Heart left ventricle (tissue), 16 donors: ENCODE data around the gene ROGDI. TPM values are rescaled to one million over a fixed set of nuclear protein-coding genes. Genes with fewer than 3 reads are reported as not detected.
A peak's percentile ranks its signal among the peaks of the same experiment; 100 is the strongest.

Experiments used
- ATAC-seq, 4 donors: fragments of 200-7000 bp; cut with Tn5 transposase; one replicate each; pipeline ENCODE4 v1.9.1; 2020 to 2022; ENCODE audit warnings: moderate library complexity in 4 of 4, mild to moderate bottlenecking in 3 of 4, moderate number of reproducible peaks in 1 of 4
- DNase-seq, 5 donors: peaks; one replicate each; pipeline ENCODE4 v3.0.0-alpha.2; 2020
- H3K27ac ChIP-seq, 12 donors: fragments of 200-600 bp; sonication (generic) in 4 of 12; one replicate each; pipeline versions ENCODE4 v1.5.0 to v1.8.0; 2016 to 2022; ENCODE audit warnings: mild to moderate bottlenecking in 2 of 12
- H3K27me3 ChIP-seq, 9 donors: fragments of 200-600 bp; sonication (generic) in 2 of 9; one replicate each; pipeline versions ENCODE4 v1.5.1 to v1.8.0; 2016 to 2022; ENCODE audit warnings: mild to moderate bottlenecking in 3 of 9
- H3K36me3 ChIP-seq, 9 donors: fragments of 200-600 bp; sonication (generic) in 2 of 9; one replicate each; pipeline versions ENCODE4 v1.5.0 to v1.8.0; 2018 to 2022; ENCODE audit warnings: mild to moderate bottlenecking in 2 of 9
- H3K4me1 ChIP-seq, 12 donors: fragments of 200-600 bp; sonication (generic) in 4 of 12; one replicate each; pipeline versions ENCODE4 v1.5.0 to v1.8.0; 2016 to 2022; ENCODE audit warnings: mild to moderate bottlenecking in 3 of 12
- H3K4me3 ChIP-seq, 12 donors: fragments of 200-600 bp; sonication (generic) in 4 of 12; one replicate each; pipeline versions ENCODE4 v1.5.0 to v1.8.0; 2017 to 2022; ENCODE audit warnings: mild to moderate bottlenecking in 9 of 12, moderate library complexity in 4 of 12
- H3K9me3 ChIP-seq, 12 donors: fragments of 200-600 bp; sonication (generic) in 4 of 12; one replicate each; pipeline versions ENCODE4 v1.5.0 to v1.8.0; 2016 to 2022; ENCODE audit warnings: mild to moderate bottlenecking in 1 of 12
- POLR2A ChIP-seq, 2 donors: fragments of 450-650 bp; IDR thresholded peaks; one replicate each; pipeline ENCODE4 v1.6.1; 2017; ENCODE audit warnings: antibody characterized with exemption in 2 of 2, mild to moderate bottlenecking in 2 of 2, moderate library complexity in 2 of 2
- WGBS, 4 donors: extraction: QIAGEN DNeasy Blood & Tissue Kit in 2 of 4; methylation state at CpG; one replicate each; pipeline versions ENCODE4 v1.1.5 to v1.1.7; 2013 to 2018; 5-methylcytosine and 5-hydroxymethylcytosine counted together
- intact Hi-C, 10 donors: fragments of 100-400 bp; cut with DNase I; formaldehyde crosslinking; loops; one replicate each; pipeline versions ENCODE4 v1.11.1 to v1.14.2; 2022
- polyA plus RNA-seq, 2 donors: library from polyadenylated mRNA; stranded (reverse); fragments of 200-250 nt; gene quantifications; one replicate each; pipeline ENCODE4 v1.2.3, GENCODE V29; 2013
- total RNA-seq, 9 donors: library from RNA; depleted of rRNA in 2 of 9; stranded (reverse); fragments of >200 nt in 2 of 9; fragmentation: NEBNext Ultra II Directional in 3 of 9; extraction: Animal tissue kit (Norgen Biotek cat#: 25700) in 3 of 9; gene quantifications; one replicate each; pipeline versions ENCODE4 v1.1.0 to v1.2.4, GENCODE V29; 2016 to 2023
- TF ChIP-seq, protein P1 (sequence below), 12 donors: fragments of 200-600 bp; sonication (generic) in 4 of 12; IDR thresholded peaks; one replicate each; pipeline versions ENCODE4 v1.5.0 to v1.8.0; 2018 to 2022; ENCODE audit warnings: antibody characterized with exemption in 12 of 12, mild to moderate bottlenecking in 5 of 12
- donor health status: ischemic (EF 13 %, LVEDD 7.1; RV severe dilation, severe dysfunction).
- donor health status: healthy with polysubstance abuse.
- donor health status: DM: no; HTN: yes; CAD: no.
- donor health status: DM: no; HTN: no; CAD: no.
- donor health status: ischemic (EF 25% LVEDD 6.9; RV normal size, moderate dysfunction).
- donor health status: ischemic (EF 25% LVEDD 5.7; RV mildly dilated, moderate dysfunction).
- donor health status: healthy.
- donor health status: DM: yes; HTN: yes; CAD: no.
- donor health status: ischemic (EF 35%, LVEDD 5.7; RV mildly dilated, moderate dysfunction).
- donor health status: nonischemic (EF 11% LVEDD 7.7; RV severe dilation, severe dysfunction).
- donor health status: DM: yes; HTN: yes; CAD: no.
- donor health status: PGD.
- donor health status: ischemic (EF 29% LVEDD 5.4; RV normal size, mild dysfunction).
- donor health status: nonischemic (EF 23%, LVEDD 6.1; RV moderate dilation, normal function).

The ROGDI gene
- total and polyA plus RNA-seq, 11 donors = 43.4 to 167 (median 95.0) TPM

DNA sequence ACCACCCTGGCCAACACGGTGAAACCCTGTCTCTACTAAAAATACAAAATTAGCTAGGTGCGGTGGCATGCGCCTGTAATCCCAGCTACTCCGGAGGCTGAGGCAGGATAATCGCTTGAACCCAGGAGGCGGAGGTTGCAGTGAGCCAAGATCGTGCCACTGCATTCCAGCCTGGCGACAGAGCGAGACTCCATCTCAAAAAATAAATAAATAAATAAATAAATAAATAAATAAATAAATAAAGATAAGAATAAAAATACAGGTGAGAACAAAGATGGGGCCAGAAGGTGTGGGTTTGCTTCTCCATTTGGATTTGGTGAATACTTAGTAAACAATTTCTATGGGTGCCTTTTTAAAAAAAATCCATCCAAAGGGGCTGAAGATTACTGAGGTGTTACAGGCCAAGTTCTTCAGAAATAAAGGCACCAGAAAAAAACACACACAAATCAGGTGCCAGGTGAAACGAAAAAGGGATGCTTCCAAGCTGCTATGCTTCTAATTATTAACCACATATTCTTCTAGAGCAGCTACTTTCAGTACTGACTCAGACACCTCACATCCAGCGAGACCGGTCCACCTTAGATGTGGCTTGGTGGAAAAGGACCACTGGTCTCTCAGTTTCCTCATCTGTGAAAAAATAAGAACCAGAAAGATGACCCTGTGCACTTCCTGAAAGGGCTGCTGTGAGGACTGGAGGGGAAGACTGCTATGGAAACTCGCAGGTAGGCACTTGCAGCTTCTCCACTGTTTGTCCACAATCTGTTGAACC is 35.5 kb upstream of the ROGDI start:
- peak overlapping the region in 2 of 12 donors; percentile 25 to 49 for H3K27ac ChIP-seq
- H3K36me3 ChIP-seq = peaks cover 3 to 99% (median 91%) of the 10 kb centered on the region in 9 donors

DNA sequence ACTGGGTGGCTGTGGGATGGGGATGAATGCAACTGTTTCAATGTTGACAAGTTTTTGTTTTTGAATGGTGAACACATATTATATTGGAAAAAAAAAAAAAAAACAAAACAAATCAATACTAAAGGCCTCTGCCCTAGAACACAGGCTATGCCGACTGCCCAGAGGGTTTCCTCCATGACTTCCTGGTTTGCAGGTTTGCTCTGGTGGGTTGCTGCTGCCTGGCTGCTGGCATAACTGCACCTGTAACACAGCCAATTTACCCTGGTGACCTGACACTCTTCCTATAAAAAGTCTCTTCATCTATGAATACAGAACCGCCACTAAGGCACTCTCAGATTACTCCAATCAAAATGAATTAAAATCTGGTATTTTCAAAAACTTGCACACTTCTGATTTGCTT is 34.3 kb upstream of the ROGDI start:
- intact Hi-C loops = no loop called here
- DNase-seq (no peak), ATAC-seq (peak in 1 of 4 donors; percentile 41)
- H3K9me3 ChIP-seq = no peaks in the 10 kb centered on the region
- 53 to 59% (median 56%) methylated on average over 2 of the region's 2 CpGs for WGBS, 4 donors
- peaks cover 5 to 99% (median 91%) of the 10 kb centered on the region in 9 donors for H3K36me3 ChIP-seq
- no peaks in the 10 kb centered on the region for H3K27me3 ChIP-seq
- H3K27ac ChIP-seq = peak overlapping the region in 4 of 12 donors; percentile 3 to 49 (median 31)
- H3K4me3 ChIP-seq = no peak overlapping the region
- peaks cover 0 to 24% (median 4%) of the 10 kb centered on the region in 12 donors for H3K4me1 ChIP-seq
- no peak for TF ChIP-seq POLR2A (IDR thresholded peaks at IDR 0.05)
- TF ChIP-seq, protein P1, sequence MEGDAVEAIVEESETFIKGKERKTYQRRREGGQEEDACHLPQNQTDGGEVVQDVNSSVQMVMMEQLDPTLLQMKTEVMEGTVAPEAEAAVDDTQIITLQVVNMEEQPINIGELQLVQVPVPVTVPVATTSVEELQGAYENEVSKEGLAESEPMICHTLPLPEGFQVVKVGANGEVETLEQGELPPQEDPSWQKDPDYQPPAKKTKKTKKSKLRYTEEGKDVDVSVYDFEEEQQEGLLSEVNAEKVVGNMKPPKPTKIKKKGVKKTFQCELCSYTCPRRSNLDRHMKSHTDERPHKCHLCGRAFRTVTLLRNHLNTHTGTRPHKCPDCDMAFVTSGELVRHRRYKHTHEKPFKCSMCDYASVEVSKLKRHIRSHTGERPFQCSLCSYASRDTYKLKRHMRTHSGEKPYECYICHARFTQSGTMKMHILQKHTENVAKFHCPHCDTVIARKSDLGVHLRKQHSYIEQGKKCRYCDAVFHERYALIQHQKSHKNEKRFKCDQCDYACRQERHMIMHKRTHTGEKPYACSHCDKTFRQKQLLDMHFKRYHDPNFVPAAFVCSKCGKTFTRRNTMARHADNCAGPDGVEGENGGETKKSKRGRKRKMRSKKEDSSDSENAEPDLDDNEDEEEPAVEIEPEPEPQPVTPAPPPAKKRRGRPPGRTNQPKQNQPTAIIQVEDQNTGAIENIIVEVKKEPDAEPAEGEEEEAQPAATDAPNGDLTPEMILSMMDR (IDR thresholded peaks at IDR 0.05) = no peak

More for the DNA sequence above, 35.5 kb upstream of the ROGDI start:
- WGBS, 4 donors = 86 to 88% (median 88%) methylated on average over 13 of the region's 13 CpGs
- ATAC-seq = no peak
- Histone ChIP-seq H3K9me3 (no peaks in the 10 kb centered on the region), H3K4me1 (peaks cover 0 to 24% (median 2%) of the 10 kb centered on the region in 12 donors), H3K27me3 (no peaks in the 10 kb centered on the region), H3K4me3 (no peak overlapping the region)
- intact Hi-C loops = no loop called here
- TF ChIP-seq POLR2A (IDR thresholded peaks at IDR 0.05) = no peak
- TF ChIP-seq, protein P1 (IDR thresholded peaks at IDR 0.05) = no peak
- DNase-seq = no peak

DNA sequence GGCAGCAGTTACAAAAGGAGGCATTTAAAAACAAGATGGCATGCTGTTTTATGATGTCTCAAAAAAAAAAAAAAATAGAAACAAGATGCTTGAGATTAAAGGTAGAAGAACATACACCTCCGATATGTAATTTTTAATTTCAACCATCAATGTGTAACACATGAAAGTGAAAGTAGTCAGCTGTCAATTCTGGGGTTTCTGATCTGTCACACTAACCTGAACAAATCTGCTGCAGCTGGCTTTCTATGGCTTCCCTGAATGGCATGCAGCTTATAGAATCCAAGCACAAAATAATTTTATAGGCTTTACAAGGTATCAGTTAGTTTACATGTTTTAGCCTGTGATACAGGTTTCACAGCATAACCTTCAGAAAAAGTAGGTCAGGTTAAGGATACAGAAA is 31.2 kb upstream of the ROGDI start:
- 90 to 98% (median 93%) methylated on average over 1 of the region's 1 CpG for WGBS, 4 donors
- no peaks in the 10 kb centered on the region for H3K9me3 ChIP-seq
- no peak for TF ChIP-seq POLR2A (IDR thresholded peaks at IDR 0.05)
- TF ChIP-seq, protein P1 (IDR thresholded peaks at IDR 0.05) = no peak
- H3K27ac ChIP-seq = peak overlapping the region in 1 of 12 donors; percentile 34
- intact Hi-C loops = no loop called here
- no peaks in the 10 kb centered on the region for H3K27me3 ChIP-seq
- peaks cover 0 to 49% (median 18%) of the 10 kb centered on the region in 12 donors for H3K4me1 ChIP-seq
- H3K4me3 ChIP-seq = no peak overlapping the region
- DNase-seq (no peak), ATAC-seq (no peak)
- peaks cover 10 to 99% (median 91%) of the 10 kb centered on the region in 9 donors for H3K36me3 ChIP-seq

DNA sequence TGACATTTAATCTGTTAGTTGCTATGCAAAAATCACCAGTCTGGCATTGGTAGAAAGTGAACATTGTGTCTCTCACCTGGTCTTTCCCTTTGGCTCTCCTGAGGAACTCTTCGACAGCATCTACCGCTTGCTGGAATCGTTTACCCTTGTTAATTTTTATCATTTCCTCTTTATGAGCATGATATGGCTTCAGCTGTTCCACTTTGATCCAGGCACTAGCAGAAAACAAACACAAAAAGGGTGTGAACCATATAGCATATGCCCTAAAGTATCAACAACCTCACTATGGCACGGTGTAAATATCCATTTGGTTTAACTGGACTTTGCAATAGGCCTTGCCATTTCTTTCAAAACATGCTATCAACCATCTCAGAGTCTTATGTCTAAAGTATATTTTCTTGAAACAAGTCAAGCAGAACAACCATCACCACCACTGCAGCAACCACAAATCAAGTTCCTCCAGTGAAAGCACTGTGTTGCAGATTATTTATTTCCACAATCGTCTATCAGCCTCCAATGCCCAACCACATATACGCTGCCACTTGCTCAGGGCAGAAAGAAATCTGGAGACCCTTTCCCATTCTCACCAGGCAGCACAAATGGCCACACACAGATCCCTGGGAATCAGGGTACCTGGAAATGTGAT is 30.4 kb upstream of the ROGDI start:
- intact Hi-C loops = no loop called here
- ATAC-seq (no peak), DNase-seq (no peak)
- Histone ChIP-seq H3K4me3 (no peak overlapping the region), H3K27me3 (no peaks in the 10 kb centered on the region), H3K27ac (peak overlapping the region in 2 of 12 donors; percentile 6 to 34), H3K9me3 (no peaks in the 10 kb centered on the region), H3K36me3 (peaks cover 7 to 99% (median 91%) of the 10 kb centered on the region in 9 donors), H3K4me1 (peaks cover 0 to 56% (median 20%) of the 10 kb centered on the region in 12 donors)
- WGBS, 4 donors = 78 to 82% (median 80%) methylated on average over 6 of the region's 6 CpGs
- TF ChIP-seq POLR2A (IDR thresholded peaks at IDR 0.05) = no peak
- TF ChIP-seq, protein P1 (IDR thresholded peaks at IDR 0.05) = no peak
